Kidney epithelial cell (primary cell): ENCODE results near the gene TSEN54. TPM values are rescaled to one million over a fixed set of nuclear protein-coding genes. Genes with fewer than 3 reads are reported as not detected.

Source experiments
- DNase-seq: peaks from one replicate; pipeline ENCODE4 v3.0.0-alpha.2; 2010; ENCODE audit warnings: low read depth
- H3K27me3 ChIP-seq: 2 replicates; pipeline ENCODE4 v1.6.0; 2011; ENCODE audit warnings: low read length; ENCODE audit not compliant: control insufficient read depth, insufficient read depth
- H3K36me3 ChIP-seq: 2 replicates; pipeline ENCODE4 v1.5.1; 2011; ENCODE audit warnings: low read length; ENCODE audit not compliant: control insufficient read depth, insufficient read depth
- H3K4me3 ChIP-seq: 2 replicates; pipeline ENCODE4 v1.5.1; 2011; ENCODE audit warnings: low read depth, mild to moderate bottlenecking, control low read depth, low read length
- total RNA-seq: library from RNA; depleted of rRNA; stranded (reverse); fragments of >200 nt; gene quantifications from 2 replicates; pipeline ENCODE4 v1.2.3, GENCODE V29; 2015
- TF ChIP-seq, protein P1 (sequence below): IDR thresholded peaks from 2 replicates; pipeline ENCODE4 v1.5.1; 2011; ENCODE audit warnings: mild to moderate bottlenecking, moderate library complexity, low read length, control low read depth, inconsistent platforms; ENCODE audit not compliant: insufficient read depth, poor library complexity, severe bottlenecking

TSEN54 gene
- total RNA-seq, 1 donor from 2014 or later: 23.5 TPM

DNA sequence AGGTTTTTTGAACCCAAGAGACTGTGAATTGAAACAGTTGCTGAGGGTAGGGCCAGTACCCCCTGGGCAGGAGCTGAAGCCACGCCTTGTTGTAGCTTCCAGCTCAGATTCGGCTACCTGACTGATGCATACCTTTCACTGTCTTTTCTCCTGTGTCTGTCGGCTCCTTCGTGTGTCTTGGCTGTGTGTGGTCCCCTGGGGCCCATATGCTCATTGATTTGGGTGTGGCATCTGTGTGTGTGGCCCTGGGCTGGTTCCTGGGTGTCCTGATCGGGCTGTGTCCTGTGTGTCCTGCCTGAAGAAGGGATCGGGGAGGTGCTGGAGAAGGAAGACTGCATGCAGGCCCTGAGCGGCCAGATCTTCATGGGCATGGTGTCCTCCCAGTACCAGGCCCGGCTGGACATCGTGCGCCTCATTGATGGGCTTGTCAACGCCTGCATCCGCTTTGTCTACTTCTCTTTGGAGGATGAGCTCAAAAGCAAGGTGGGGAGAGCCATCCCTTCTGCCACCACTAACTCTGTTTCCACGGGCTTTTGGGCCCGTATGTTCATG lies 21.9 kb upstream of the TSEN54 start:
- Histone ChIP-seq H3K36me3 (peaks cover 1% of the 10 kb centered on the region), H3K4me3 (no peak overlapping the region), H3K27me3 (no peaks in the 10 kb centered on the region)
- no peak for DNase-seq
- TF ChIP-seq, protein P1, sequence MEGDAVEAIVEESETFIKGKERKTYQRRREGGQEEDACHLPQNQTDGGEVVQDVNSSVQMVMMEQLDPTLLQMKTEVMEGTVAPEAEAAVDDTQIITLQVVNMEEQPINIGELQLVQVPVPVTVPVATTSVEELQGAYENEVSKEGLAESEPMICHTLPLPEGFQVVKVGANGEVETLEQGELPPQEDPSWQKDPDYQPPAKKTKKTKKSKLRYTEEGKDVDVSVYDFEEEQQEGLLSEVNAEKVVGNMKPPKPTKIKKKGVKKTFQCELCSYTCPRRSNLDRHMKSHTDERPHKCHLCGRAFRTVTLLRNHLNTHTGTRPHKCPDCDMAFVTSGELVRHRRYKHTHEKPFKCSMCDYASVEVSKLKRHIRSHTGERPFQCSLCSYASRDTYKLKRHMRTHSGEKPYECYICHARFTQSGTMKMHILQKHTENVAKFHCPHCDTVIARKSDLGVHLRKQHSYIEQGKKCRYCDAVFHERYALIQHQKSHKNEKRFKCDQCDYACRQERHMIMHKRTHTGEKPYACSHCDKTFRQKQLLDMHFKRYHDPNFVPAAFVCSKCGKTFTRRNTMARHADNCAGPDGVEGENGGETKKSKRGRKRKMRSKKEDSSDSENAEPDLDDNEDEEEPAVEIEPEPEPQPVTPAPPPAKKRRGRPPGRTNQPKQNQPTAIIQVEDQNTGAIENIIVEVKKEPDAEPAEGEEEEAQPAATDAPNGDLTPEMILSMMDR: no peak

DNA sequence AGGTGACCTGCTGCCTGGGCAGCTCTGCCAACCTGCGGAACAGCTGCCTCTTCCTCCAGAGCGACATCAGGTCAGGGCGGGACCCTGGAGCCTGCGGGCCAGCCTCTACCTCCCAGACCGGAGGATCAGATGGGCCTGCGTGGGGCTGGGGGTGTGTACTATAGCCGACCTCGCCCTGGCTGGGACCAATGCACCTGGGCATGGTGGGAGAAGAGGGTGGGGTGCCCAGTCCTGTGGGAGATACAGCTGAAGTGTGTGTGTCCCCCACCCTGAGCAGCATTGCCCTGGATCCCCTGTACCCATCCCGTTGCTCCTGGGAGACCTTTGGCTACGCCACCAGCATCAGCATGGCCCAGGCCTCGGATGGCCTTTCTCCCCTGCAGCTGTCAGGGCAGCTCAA lies 20.3 kb upstream of the TSEN54 start:
- H3K36me3 ChIP-seq: peaks cover 1% of the 10 kb centered on the region
- H3K27me3 ChIP-seq: no peaks in the 10 kb centered on the region
- no peak for DNase-seq
- H3K4me3 ChIP-seq: no peak overlapping the region
- TF ChIP-seq, protein P1: no peak

DNA sequence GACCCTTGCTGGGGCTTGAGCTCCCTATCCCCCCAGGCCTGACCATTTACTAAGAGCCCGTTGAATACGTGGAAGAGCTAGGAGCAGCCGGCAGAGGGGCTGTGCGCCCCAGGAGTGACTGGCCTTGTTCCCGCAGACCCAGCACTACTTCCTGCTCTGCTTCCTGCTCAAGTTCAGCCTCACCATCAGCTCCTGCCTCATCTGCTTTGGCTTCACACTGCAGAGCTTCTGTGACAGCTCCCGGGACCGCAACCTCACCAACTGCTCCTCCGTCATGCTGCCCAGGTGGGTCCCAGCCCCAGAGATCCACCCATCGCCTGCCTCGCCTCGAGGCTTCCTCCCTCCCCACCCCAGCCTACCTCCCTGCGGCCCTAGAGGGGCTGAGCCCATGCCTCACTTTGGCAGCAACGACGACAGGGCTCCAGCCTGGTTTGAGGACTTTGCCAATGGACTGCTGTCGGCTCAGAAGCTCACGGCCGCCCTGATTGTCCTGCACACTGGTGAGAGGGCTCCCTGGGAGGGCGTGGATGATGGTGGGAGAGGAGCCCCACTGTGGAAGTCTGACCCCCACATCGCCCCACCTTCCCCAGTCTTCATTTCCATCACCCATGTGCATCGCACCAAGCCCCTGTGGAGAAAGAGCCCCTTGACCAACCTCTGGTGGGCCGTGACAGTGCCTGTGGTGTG lies 18.1 kb upstream of the TSEN54 start:
- Histone ChIP-seq H3K27me3 (no peaks in the 10 kb centered on the region), H3K4me3 (no peak overlapping the region), H3K36me3 (peaks cover 1% of the 10 kb centered on the region)
- no peak for DNase-seq
- TF ChIP-seq, protein P1: no peak

DNA sequence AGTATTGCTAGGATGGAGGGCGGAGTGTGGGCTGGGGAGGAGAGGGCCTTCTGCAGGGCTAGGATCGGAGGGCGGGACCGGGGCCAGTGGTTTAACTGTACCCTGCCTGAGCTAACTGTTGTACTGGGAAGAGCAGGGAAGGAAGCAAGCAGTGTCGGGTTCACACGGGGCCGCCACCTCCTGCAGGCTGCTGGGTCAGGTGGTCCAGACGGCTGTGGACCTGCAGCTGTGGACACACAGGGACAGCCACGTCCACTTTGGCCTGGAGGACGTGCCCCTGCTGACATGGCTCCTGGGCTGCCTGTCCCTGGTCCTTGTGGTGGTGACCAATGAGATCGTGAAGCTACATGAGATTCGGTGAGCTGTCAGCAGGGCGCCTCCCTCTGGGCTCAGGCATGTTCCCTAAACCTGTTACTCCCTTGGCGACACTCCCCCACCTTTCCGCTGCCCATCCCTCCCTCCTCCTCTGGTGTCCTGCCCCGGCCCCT lies 17.6 kb upstream of the TSEN54 start:
- DNase-seq: no peak
- H3K36me3 ChIP-seq: peaks cover 1% of the 10 kb centered on the region
- TF ChIP-seq, protein P1: no peak
- H3K4me3 ChIP-seq: no peak overlapping the region
- H3K27me3 ChIP-seq: no peaks in the 10 kb centered on the region

DNA sequence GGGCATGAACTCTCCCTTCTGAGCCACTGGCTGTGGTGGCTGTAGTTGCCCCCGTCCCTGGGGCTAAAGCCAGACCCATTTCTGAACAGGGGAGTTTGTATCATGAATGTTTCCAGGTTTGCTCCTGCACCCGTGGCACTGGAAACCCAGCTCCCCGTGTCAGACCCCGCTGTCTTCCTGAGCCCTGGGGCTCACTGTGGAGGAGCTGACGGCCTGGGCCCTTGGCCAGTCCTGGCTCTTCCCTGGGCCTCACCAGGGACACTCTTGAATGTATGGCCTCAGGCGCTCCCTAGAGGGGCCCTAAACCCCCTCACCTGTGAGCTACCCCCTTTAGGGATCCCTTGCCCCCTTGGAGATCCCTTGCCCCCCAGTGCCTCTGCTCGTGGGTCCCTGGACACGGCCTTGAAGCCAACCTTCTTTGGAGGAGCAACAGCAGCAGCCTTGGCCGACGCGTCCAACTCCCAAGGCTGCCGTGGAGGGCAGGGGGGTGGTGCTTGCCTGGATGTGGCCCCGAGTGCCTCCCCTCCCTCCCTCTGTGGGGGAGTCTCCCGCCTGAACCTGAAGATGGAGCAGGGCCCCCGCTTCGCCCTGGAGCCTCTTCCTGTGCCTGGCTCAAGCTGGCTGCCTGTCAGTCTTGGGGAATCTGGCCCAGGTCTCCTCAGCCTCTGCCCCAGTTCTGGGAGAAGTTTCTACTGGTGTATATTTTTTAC lies 16.9 kb upstream of the TSEN54 start:
- TF ChIP-seq, protein P1: no peak
- H3K36me3 ChIP-seq: peaks cover 1% of the 10 kb centered on the region

More for the DNA sequence above, 16.9 kb upstream of the TSEN54 start:
- no peak for DNase-seq
- Histone ChIP-seq H3K4me3 (no peak overlapping the region), H3K27me3 (no peaks in the 10 kb centered on the region)
